Sciatic nerve (tissue), 2 donors: ENCODE results near the gene CORO1C. TPM values are rescaled to one million over a fixed set of nuclear protein-coding genes. Genes with fewer than 3 reads are reported as not detected.
A peak's percentile ranks its signal among the peaks of the same experiment; 100 is the strongest.

Experiments
- ATAC-seq: fragments of 200-7000 bp; cut with Tn5 transposase; one replicate; pipeline ENCODE4 v1.9.1; 2020; ENCODE audit warnings: mild to moderate bottlenecking, moderate library complexity
- DNase-seq: peaks from one replicate; pipeline ENCODE4 v3.0.0-alpha.2; 2020; ENCODE audit warnings: low spot score
- intact Hi-C: fragments of 100-400 bp; cut with DNase I; formaldehyde crosslinking; loops from one replicate; pipeline ENCODE4 v1.14.2; 2022
- total RNA-seq: library from RNA; stranded (reverse); fragmentation: NEBNext Ultra II Directional; extraction: Animal tissue kit (Norgen Biotek cat#: 25700); gene quantifications from one replicate; pipeline ENCODE4 v1.2.1, GENCODE V29; 2021
- donor health status: DM: no; HTN: no; CAD: no.
- donor health status: DM: no; HTN: no; CAD: no.

CORO1C gene
- total RNA-seq, 1 donor from 2014 or later = 194 TPM

- DNase-seq (no peak), ATAC-seq (no peak)
- intact Hi-C loops = loop anchor here (5.0 kb wide), 1 partner anchor 128 kb away; the partner anchor contains the start of gene SSH1
Observed at GRCh38 chr12:108729612-108730364, 1.5 kb downstream of the CORO1C start.

DNA sequence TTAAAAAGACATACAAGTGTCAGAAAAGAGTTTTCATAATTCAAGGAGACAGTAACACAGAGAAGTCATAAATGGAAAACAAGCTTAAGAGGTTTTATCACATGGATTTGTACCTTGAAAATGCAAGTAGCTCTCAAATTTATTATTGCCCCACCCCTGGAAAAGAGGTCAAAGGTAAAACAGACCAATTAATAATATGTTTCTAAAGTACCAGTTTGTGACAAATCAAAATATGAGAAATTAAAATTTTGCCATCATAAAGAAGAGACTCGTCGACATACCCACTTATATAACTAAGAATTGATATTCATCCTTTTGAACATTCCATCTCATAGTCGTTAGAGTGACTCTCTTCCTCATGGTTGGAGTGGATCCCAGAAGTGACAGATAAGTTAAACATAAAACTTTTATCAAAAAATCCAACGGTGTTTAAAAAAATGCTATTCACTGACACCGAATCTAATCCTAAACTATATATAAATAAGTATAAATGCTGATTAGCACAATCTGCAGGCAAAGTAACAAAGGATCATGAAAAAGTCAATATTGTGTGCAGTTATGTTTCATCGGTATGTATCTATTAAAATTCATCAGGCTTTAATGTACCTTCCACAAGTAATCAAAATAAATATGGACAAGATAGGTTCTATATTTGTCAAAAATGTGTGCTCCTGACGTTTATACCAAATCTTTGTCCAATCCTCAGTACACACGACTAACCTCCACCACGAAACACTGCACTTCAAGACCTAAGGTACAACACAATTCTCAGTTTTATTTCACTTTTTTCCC lies 2.3 kb downstream of the CORO1C start:
- DNase-seq (no peak), ATAC-seq (no peak)
- intact Hi-C loops = no loop called here

GRCh38 chr12:108727868-108728735 lies 3.2 kb downstream of the CORO1C start:
- ATAC-seq (no peak), DNase-seq (no peak)
- intact Hi-C loops = no loop called here

GRCh38 chr12:108727161-108727560 lies 4.2 kb downstream of the CORO1C start:
- intact Hi-C loops = no loop called here
- DNase-seq (no peak), ATAC-seq (no peak)

DNA sequence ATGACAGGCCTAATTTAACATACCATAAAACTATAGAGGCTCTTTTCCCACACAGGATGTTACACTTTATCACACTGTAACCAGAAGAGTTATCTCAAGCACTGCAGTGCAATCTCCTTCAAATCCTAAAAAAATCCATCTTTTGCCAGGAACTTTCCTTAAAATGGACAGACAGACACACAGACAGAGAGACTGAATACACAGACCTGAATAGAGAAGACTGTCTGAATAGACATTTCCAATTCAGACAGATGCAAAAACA lies 6.5 kb downstream of the CORO1C start:
- ATAC-seq = no peak
- intact Hi-C loops = no loop called here
- DNase-seq = no peak

GRCh38 chr12:108724054-108724889 lies 7.0 kb downstream of the CORO1C start:
- no peak for ATAC-seq
- intact Hi-C loops = no loop called here
- DNase-seq = no peak

DNA sequence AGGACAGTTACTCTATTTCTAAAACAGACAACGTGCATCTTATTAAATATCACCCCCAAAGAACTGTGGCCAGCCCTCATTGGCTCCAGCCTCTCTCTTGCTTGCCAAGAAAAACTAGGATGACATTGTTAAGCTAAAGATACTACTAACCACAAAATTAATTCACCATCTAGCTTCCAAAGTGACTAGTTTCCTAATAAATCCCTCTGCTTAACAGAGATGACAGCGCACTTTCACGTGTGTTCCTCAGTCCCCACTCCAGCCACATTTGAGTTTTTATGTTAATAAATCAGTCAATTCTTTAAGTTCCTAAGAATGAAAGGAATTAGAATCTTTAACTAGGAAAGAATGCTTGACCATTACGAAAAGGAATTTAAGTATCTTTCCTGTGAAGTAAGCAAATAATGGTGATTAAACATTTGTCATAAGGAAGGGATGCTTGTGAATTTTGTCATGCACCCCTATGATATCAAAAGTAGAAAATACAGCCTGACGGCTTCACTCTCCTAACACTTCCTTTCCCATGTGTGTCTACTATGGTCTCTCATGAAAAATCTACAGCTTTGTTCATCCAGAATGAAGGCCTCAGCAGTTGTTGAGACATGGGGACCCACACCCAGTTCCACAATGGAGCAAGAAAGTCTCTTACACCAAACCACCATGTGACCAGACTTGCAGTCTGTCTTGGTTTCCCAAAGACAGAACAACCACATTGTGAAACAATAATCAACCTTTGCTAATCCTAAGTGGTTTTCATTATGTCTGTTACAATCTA lies 8.1 kb downstream of the CORO1C start:
- peak; percentile 66 for ATAC-seq

GRCh38 chr12:108722463-108722862 lies 8.9 kb downstream of the CORO1C start:
- DNase-seq (no peak), ATAC-seq (no peak)
- intact Hi-C loops = no loop called here

More for the DNA sequence above, 8.1 kb downstream of the CORO1C start:
- no peak for DNase-seq
- intact Hi-C loops = no loop called here

GRCh38 chr12:108721824-108722223 lies 9.5 kb downstream of the CORO1C start:
- no peak for DNase-seq
- intact Hi-C loops = no loop called here
- no peak for ATAC-seq

DNA sequence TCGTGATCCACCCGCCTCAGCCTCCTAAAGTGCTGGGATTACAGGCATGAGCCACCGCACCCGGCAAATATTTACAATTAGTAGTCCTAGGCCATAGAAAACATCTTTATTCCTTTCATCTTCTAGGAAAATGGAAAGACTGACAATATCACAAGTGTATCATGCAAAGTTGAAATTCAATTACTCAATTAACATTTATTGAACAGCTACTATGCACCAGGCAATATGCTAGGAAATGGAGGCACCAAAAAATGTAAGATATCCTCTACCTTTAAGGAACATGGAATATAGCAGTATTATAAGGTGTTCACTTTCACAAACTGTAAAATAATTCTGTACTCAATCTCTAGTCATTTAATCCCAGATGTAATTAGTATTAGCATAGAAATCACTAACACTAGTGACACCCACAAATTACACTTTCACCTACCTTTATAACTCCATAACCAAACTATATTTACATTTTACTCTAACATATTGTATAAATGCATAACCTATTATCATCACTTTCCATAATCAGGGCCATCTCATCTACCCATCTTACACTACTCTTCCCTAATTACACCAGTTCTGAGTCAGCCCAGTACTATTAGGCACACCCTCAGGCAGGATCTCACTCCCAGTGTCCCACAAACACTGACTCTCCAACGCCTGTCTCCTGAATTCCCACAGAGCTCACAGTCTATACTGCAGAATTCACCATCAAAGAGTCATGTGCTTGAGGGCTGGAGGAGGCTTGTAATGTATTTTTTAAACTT lies 10.4 kb downstream of the CORO1C start:
- peak; percentile 44 for ATAC-seq
- no peak for DNase-seq
- intact Hi-C loops = no loop called here

- intact Hi-C loops = no loop called here
- ATAC-seq = no peak
Observed at GRCh38 chr12:108717243-108717642, 14.1 kb downstream of the CORO1C start.

GRCh38 chr12:108714866-108715265 lies 16.5 kb downstream of the CORO1C start:
- no peak for DNase-seq
- intact Hi-C loops = no loop called here
- no peak for ATAC-seq

More at GRCh38 chr12:108717243-108717642, 14.1 kb downstream of the CORO1C start:
- no peak for DNase-seq

DNA sequence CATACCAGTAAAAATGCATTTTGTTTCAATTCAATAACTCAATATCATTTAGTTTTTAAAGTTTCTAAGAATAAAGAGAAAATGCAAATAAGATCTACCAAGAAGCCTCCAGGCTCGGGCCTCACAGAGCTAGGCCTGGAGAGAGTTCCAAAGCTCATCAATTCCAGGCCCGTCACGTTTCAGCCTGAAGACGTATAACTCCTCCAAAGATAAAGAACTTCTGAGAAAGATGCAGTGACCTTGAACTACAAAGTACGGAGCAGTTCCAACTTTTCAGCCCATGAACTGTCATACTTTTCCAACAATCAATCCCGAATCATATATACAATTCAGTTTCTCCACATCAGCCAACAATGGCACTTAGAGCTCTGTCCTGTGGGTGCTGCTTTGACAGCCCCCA lies 17.8 kb downstream of the CORO1C start:
- DNase-seq (no peak), ATAC-seq (no peak)
- intact Hi-C loops = no loop called here

GRCh38 chr12:108712925-108713203 lies 18.5 kb downstream of the CORO1C start:
- DNase-seq = no peak
- intact Hi-C loops = no loop called here

DNA sequence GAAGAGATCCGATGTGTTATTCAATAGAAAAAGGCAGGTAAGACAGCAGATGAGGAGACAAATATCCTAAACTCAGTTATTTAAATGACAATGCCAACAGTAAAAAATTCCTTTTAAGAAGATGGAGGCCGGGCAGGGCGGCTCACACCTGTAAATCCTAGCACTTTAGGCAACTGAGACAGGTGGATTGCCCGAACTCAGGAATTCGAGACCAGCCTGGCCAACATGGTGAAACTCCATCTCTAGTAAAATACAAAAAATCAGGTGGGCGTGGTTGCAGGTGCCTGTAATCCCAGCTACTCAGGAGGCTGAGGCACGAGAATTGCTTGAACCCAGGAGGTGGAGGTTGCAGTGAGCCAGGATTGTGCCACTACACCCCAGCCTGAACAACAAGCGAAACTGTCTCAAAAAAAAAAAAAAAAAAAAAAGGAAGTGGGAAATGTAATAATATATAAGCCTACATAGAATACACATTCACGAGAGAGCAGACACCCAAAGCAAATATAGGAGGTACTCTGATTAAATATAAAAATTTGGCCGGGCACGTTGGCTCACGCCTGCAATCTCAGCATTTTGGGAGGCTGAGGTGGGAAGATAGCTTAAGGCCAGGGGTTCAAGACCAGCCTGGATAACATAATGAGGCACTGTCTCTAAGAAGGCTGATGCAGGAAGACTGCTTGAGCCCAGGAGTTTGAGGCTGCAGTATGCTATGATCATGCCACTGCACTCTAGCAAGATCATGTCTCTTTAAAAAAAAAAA lies 19.0 kb downstream of the CORO1C start:
- ATAC-seq (peak; percentile 54), DNase-seq (no peak)
- intact Hi-C loops = no loop called here

More at GRCh38 chr12:108712925-108713203, 18.5 kb downstream of the CORO1C start:
- no peak for ATAC-seq

- intact Hi-C loops = no loop called here
- DNase-seq (no peak), ATAC-seq (no peak)
Observed at GRCh38 chr12:108711489-108712164, 19.7 kb downstream of the CORO1C start.
